Ishikawa (cell line): ENCODE measurements around the gene PLK3.

Source experiments
- CEBPB ChIP-seq: IDR thresholded peaks from 2 replicates; pipeline ENCODE4 v1.6.1; 2012
- CREB1 ChIP-seq: IDR thresholded peaks from 2 replicates; pipeline ENCODE4 v1.6.1; 2012; ENCODE audit warnings: low read depth
- EP300 ChIP-seq: IDR thresholded peaks from 2 replicates; pipeline ENCODE4 v1.6.1; 2012; ENCODE audit warnings: borderline replicate concordance
- RAD21 ChIP-seq: IDR thresholded peaks from 2 replicates; pipeline ENCODE4 v1.6.1; 2012; ENCODE audit warnings: low read depth
- TAF1 ChIP-seq: IDR thresholded peaks from 2 replicates; pipeline ENCODE4 v1.6.1; 2012; ENCODE audit warnings: low read depth, mild to moderate bottlenecking
- TCF12 ChIP-seq: IDR thresholded peaks from 2 replicates; pipeline ENCODE4 v1.6.1; 2012; ENCODE audit warnings: low read depth
- TEAD4 ChIP-seq: IDR thresholded peaks from 2 replicates; pipeline ENCODE4 v1.6.1; 2012
- USF1 ChIP-seq: IDR thresholded peaks from 2 replicates; pipeline ENCODE4 v1.6.1; 2012
- YY1 ChIP-seq: IDR thresholded peaks from 2 replicates; pipeline ENCODE4 v1.6.1; 2012; ENCODE audit warnings: low read depth
- ZBTB7A ChIP-seq: IDR thresholded peaks from 2 replicates; pipeline ENCODE4 v1.6.1; 2012; ENCODE audit warnings: low read depth
- TF ChIP-seq, protein P1 (sequence below): IDR thresholded peaks from 2 replicates; pipeline ENCODE4 v1.6.1; 2012
- TF ChIP-seq, protein P2 (sequence below): IDR thresholded peaks from 2 replicates; pipeline ENCODE4 v1.6.1; 2012; ENCODE audit warnings: low read depth, mild to moderate bottlenecking

DNA sequence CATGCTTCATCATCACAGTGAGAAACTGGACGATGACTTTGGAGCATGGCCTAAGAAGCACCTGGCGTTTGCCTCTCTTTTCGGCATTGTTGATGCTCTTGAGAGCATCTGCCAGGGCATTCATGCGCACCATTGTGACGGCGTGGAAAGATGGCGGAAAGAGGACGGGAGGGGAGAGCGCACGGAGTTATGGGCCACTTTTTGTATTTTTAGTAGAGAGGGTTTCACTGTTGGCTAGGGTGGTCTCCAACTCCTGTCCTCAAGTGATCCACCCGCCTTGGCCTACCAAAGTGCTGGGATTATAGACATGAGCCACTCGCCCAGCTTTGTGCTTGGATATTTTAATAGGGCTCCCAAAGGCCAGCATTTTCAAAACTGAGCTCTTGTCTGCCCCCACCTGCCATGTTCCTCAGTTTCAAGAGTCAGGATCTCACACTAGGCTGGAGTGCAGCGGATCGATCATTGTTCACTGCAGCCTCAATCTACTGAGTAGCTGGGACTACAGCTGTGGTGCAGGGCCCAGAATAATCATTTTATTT lies 19.5 kb upstream of the PLK3 start:
- TF ChIP-seq USF1 (no peak), TAF1 (no peak), RAD21 (no peak), CEBPB (no peak), YY1 (no peak), TCF12 (no peak), CREB1 (no peak), EP300 (no peak), ZBTB7A (no peak), TEAD4 (no peak)
- TF ChIP-seq, protein P1, sequence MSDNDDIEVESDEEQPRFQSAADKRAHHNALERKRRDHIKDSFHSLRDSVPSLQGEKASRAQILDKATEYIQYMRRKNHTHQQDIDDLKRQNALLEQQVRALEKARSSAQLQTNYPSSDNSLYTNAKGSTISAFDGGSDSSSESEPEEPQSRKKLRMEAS: no peak
- TF ChIP-seq, protein P2, sequence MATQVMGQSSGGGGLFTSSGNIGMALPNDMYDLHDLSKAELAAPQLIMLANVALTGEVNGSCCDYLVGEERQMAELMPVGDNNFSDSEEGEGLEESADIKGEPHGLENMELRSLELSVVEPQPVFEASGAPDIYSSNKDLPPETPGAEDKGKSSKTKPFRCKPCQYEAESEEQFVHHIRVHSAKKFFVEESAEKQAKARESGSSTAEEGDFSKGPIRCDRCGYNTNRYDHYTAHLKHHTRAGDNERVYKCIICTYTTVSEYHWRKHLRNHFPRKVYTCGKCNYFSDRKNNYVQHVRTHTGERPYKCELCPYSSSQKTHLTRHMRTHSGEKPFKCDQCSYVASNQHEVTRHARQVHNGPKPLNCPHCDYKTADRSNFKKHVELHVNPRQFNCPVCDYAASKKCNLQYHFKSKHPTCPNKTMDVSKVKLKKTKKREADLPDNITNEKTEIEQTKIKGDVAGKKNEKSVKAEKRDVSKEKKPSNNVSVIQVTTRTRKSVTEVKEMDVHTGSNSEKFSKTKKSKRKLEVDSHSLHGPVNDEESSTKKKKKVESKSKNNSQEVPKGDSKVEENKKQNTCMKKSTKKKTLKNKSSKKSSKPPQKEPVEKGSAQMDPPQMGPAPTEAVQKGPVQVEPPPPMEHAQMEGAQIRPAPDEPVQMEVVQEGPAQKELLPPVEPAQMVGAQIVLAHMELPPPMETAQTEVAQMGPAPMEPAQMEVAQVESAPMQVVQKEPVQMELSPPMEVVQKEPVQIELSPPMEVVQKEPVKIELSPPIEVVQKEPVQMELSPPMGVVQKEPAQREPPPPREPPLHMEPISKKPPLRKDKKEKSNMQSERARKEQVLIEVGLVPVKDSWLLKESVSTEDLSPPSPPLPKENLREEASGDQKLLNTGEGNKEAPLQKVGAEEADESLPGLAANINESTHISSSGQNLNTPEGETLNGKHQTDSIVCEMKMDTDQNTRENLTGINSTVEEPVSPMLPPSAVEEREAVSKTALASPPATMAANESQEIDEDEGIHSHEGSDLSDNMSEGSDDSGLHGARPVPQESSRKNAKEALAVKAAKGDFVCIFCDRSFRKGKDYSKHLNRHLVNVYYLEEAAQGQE: no peak
